ENCODE data around the gene AFDN.

The AFDN gene

DNA sequence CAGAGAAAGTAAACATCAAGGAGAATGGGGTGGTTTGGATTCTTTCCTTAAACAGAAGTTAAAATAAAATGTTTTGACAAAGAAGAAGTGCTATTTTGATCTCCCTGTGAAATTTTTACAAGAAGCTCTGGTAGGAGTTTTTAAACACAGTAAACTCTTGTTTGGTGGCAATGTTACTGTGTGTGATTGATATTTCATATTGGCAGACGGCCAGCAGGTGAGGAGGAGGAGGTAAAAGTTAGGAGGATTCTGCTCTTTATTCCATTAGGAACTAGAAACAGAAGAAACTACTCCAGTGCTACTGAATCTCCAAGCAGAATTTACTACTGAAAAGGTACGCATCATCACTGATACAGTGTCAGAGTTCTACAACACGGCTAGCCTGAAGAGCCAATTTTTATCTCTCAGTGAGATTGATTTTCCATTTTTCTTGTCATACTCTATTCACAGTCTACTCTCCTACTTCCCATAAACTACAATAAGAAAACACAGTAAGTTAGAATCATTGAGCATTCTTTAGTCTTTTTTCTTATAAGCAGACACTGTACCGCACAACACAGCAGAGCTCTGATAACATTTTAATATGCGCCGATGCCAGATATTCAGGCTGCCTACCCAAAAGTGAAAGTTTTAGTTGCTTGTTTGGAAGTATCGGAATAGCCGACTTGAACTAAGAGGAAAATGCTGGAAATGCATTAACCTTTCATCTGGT is 21.2 kb upstream of the AFDN start:
- H3K4me2 ChIP-seq, result no peak overlapping the region
- TF ChIP-seq, protein P1, sequence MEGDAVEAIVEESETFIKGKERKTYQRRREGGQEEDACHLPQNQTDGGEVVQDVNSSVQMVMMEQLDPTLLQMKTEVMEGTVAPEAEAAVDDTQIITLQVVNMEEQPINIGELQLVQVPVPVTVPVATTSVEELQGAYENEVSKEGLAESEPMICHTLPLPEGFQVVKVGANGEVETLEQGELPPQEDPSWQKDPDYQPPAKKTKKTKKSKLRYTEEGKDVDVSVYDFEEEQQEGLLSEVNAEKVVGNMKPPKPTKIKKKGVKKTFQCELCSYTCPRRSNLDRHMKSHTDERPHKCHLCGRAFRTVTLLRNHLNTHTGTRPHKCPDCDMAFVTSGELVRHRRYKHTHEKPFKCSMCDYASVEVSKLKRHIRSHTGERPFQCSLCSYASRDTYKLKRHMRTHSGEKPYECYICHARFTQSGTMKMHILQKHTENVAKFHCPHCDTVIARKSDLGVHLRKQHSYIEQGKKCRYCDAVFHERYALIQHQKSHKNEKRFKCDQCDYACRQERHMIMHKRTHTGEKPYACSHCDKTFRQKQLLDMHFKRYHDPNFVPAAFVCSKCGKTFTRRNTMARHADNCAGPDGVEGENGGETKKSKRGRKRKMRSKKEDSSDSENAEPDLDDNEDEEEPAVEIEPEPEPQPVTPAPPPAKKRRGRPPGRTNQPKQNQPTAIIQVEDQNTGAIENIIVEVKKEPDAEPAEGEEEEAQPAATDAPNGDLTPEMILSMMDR (conservative IDR thresholded peaks at IDR 0.05; ENCODE audit: low read depth, low read length), result no peak
- no peak overlapping the region for H3K27ac ChIP-seq

DNA sequence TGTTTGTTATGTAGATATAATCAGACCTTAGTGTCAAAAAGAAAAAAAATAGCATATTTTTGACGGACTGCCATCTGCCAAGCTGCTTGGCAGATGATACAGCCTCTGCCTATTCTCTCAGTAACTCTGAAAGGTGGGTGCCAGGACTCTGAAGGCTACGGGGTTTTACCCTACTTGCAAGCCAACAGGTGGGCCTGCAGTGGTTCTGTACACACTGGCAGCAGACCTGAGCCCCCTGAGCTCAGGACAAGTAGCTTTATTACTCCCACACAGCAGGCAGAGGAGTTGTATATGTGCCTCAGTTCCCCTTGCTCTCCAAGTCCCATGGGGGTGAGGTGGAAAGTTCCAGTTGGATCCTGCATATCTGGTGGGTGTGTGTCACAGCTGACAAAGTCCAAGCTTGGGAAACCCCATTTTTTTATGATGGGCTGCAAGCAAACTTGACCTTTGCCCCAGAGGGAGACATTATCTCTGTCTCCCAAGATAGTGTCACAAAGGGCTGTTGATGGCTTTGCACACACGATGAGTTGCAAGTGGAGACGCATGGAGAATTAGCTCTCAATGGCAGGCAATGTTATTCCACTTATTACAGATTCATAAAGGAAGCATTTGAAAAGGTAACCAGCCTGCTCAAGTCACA is 20.5 kb upstream of the AFDN start:
- Histone ChIP-seq H3K27ac (no peak overlapping the region), H4K20me1 (ENCODE audit: insufficient read depth) (no peaks in the 10 kb centered on the region), H3K79me2 (ENCODE audit: insufficient read depth, low read depth) (no peaks in the 10 kb centered on the region), H3K4me1 (ENCODE audit: low read depth, poor library complexity, severe bottlenecking) (peaks cover 23% of the 10 kb centered on the region), H3K4me3 (IDR thresholded peaks at IDR 0.05; ENCODE audit: insufficient read depth, low read depth, low read length) (no peak overlapping the region), H2AFZ (ENCODE audit: low read depth) (no peak overlapping the region), H3K4me2 (no peak overlapping the region), H3K27me3 (ENCODE audit: insufficient read depth, low read depth) (no peaks in the 10 kb centered on the region), H3K9ac (no peak overlapping the region), H3K36me3 (ENCODE audit: insufficient read depth) (no peaks in the 10 kb centered on the region)
- TF ChIP-seq, protein P1 (conservative IDR thresholded peaks at IDR 0.05; ENCODE audit: low read depth, low read length), result no peak

More for the DNA sequence above, 21.2 kb upstream of the AFDN start:
- no peaks in the 10 kb centered on the region for H4K20me1 ChIP-seq (ENCODE audit: insufficient read depth)
- H3K4me3 ChIP-seq (IDR thresholded peaks at IDR 0.05; ENCODE audit: insufficient read depth, low read depth, low read length), result no peak overlapping the region
- no peak overlapping the region for H2AFZ ChIP-seq (ENCODE audit: low read depth)
- no peaks in the 10 kb centered on the region for H3K36me3 ChIP-seq (ENCODE audit: insufficient read depth)
- no peaks in the 10 kb centered on the region for H3K79me2 ChIP-seq (ENCODE audit: insufficient read depth, low read depth)
- H3K27me3 ChIP-seq (ENCODE audit: insufficient read depth, low read depth), result no peaks in the 10 kb centered on the region
- H3K9ac ChIP-seq, result no peak overlapping the region
- peaks cover 23% of the 10 kb centered on the region for H3K4me1 ChIP-seq (ENCODE audit: low read depth, poor library complexity, severe bottlenecking)

DNA sequence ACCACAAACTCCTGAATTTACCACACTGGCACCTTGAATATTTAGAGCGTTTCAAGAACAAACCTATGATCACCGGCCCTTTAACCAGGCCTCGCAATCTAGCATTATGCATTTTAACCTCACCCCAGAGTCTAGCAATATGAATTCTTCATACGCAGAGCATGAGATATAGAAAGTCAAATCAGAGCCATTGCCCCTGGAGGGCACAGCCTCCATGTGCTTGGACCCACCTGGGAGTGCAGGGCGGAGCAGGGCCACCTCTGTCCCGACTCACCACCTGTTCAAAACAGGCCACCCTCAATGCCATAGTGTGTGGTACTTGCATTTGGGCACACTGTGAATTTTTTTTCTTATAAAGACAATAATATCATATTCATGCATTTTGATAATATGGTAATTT is 19.5 kb upstream of the AFDN start:
- H3K36me3 ChIP-seq (ENCODE audit: insufficient read depth), result no peaks in the 10 kb centered on the region
- no peaks in the 10 kb centered on the region for H3K27me3 ChIP-seq (ENCODE audit: insufficient read depth, low read depth)
- no peaks in the 10 kb centered on the region for H4K20me1 ChIP-seq (ENCODE audit: insufficient read depth)
- no peak overlapping the region for H2AFZ ChIP-seq (ENCODE audit: low read depth)
- H3K4me1 ChIP-seq (ENCODE audit: low read depth, poor library complexity, severe bottlenecking), result peaks cover 32% of the 10 kb centered on the region
- no peak overlapping the region for H3K9ac ChIP-seq
- H3K79me2 ChIP-seq (ENCODE audit: insufficient read depth, low read depth), result no peaks in the 10 kb centered on the region
- no peak overlapping the region for H3K4me3 ChIP-seq (IDR thresholded peaks at IDR 0.05; ENCODE audit: insufficient read depth, low read depth, low read length)
- peak overlapping the region; percentile 55 for H3K4me2 ChIP-seq
- TF ChIP-seq, protein P1 (conservative IDR thresholded peaks at IDR 0.05; ENCODE audit: low read depth, low read length), result no peak
- H3K27ac ChIP-seq, result no peak overlapping the region

DNA sequence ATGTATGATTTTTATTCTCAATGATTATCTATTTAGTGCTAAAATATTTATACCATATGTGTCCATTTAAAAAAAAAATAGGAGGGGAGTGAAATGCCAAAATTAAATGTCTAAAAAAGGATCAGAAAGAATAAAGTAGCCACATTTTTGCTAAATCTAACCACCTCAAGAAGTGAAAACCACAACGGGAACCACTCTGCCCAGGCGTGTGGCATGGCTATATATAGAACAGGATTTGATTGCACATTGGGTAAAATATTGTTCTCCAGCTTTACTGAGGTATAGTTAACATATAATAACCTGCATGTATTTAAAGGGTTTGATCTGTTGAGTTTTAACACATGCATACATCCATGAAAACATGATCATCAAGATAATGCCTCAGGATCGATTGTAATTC is 19.0 kb upstream of the AFDN start:
- Histone ChIP-seq H3K4me2 (peak overlapping the region; percentile 55), H3K36me3 (ENCODE audit: insufficient read depth) (no peaks in the 10 kb centered on the region), H2AFZ (ENCODE audit: low read depth) (no peak overlapping the region), H3K9ac (no peak overlapping the region), H4K20me1 (ENCODE audit: insufficient read depth) (no peaks in the 10 kb centered on the region), H3K27me3 (ENCODE audit: insufficient read depth, low read depth) (no peaks in the 10 kb centered on the region), H3K27ac (no peak overlapping the region), H3K4me3 (IDR thresholded peaks at IDR 0.05; ENCODE audit: insufficient read depth, low read depth, low read length) (no peak overlapping the region), H3K4me1 (ENCODE audit: low read depth, poor library complexity, severe bottlenecking) (peaks cover 32% of the 10 kb centered on the region), H3K79me2 (ENCODE audit: insufficient read depth, low read depth) (no peaks in the 10 kb centered on the region)
- TF ChIP-seq, protein P1 (conservative IDR thresholded peaks at IDR 0.05; ENCODE audit: low read depth, low read length), result no peak

Data from KMS-11 (cell line).